ENCODE measurements around the gene SRGAP3. TPM values are rescaled to one million over a fixed set of nuclear protein-coding genes. Genes with fewer than 3 reads are reported as not detected.

Gene SRGAP3
- total and polyA plus RNA-seq, 3 donors from 2014 or later = 16.5 to 65.9 (median 58.5) TPM

DNA sequence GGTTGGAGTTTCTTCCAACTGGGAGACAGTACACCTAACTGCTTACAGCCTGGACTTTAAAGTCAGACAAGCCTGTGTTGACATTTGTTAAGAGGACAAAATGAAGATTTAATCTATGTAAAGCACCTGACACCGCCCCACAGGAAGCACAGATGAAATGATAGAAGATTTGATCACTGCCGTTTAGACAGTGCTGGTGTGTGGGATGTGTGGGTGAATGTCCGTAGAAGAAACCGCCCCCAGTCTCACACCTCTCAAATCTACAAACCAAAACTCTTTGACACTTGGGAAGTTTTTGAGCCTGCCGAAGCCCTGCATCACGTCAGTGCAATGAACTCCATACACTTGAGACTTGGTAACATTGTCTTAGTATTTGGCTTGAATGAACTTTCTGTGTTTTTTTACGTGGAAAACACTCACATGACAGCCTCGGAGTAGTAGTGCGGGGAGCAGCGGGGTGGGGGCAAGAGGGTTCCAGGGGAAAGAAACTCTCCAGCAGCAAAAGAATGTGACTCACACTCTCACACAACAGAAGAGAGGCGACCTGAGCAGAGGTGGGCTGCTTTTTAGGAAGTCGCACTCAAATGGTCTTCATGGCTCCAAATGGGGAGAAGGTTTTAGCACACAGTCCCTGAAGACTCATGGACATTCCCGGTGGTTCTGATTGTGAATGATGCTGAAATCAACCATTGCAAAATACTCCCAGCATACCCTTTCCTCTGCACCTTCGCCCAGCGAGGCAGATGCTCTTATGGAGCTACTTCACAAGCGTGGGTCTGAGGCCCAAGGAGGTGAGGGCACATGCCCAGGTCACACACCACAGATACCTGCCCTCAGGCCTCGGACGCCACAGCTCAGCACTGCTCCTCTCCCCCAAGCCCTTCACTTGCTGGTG lies 79.2 kb downstream of the SRGAP3 start:
- 84 to 91% methylated on average over 15 to 18 of the region's 18 CpGs for WGBS, 2 donors
- intact Hi-C loops (cut with DNase I; ENCODE audit: low total_unique reads) = no loop called here
- Histone ChIP-seq H3K36me3 (ENCODE audit: low read depth, missing control alignments) (no peaks in the 10 kb centered on the region), H3K4me1 (no peaks in the 10 kb centered on the region), H3K27ac (no peak overlapping the region), H3K4me3 (no peak overlapping the region), H3K27me3 (no peaks in the 10 kb centered on the region), H3K9me3 (no peaks in the 10 kb centered on the region)
- DNase-seq = no peak
- TF ChIP-seq, protein P1, sequence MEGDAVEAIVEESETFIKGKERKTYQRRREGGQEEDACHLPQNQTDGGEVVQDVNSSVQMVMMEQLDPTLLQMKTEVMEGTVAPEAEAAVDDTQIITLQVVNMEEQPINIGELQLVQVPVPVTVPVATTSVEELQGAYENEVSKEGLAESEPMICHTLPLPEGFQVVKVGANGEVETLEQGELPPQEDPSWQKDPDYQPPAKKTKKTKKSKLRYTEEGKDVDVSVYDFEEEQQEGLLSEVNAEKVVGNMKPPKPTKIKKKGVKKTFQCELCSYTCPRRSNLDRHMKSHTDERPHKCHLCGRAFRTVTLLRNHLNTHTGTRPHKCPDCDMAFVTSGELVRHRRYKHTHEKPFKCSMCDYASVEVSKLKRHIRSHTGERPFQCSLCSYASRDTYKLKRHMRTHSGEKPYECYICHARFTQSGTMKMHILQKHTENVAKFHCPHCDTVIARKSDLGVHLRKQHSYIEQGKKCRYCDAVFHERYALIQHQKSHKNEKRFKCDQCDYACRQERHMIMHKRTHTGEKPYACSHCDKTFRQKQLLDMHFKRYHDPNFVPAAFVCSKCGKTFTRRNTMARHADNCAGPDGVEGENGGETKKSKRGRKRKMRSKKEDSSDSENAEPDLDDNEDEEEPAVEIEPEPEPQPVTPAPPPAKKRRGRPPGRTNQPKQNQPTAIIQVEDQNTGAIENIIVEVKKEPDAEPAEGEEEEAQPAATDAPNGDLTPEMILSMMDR (IDR thresholded peaks at IDR 0.05) = no peak
- TF ChIP-seq POLR2A (IDR thresholded peaks at IDR 0.05) = no peak

DNA sequence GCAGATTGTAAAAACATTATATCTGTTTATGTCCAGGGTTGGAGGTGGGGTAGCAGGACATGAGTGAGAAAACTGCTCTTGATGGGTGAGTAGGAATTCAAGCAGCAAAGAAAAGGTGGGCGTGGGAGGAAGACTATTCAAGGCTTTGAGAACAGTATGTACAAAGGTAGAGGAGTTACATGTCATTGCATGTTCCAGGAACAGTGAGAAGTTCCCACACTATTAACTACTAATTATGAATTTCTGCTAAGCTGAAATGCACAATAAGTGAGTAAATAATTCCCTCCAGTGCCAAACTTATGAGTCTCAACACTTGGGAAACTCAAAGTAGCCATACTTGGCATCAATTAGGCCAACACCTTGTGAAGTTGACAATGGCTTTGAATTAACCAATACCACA lies 80.1 kb downstream of the SRGAP3 start:
- 86 to 88% methylated on average over 1 of the region's 1 CpG for WGBS, 2 donors
- intact Hi-C loops (cut with DNase I; ENCODE audit: low total_unique reads) = no loop called here

DNA sequence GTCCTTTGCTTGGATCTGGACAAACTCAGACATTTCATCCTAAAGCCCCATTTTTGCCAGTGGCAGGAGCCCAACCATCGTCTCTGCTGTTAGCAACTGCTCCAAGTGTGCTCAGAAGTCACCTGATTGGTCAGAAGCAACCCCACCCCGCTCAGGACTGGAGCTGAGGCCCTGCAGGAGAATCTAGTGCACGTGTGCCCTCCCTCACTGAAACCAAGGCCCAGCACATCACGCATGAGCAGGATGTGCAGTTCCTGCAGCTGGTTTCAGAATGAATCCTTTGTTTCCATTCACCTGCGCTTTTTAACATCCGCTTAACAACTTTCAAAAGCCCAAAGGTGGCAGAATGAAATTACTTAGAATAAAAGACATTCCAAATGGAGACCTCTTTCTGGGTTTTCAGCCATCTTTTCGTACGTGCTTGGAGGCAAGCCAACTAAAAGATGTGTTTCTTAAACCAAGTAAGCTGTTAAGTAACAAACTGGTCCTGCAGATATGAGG lies 81.2 kb downstream of the SRGAP3 start:
- intact Hi-C loops (cut with DNase I; ENCODE audit: low total_unique reads) = no loop called here
- H3K36me3 ChIP-seq (ENCODE audit: low read depth, missing control alignments) = no peaks in the 10 kb centered on the region

More for the DNA sequence above, 80.1 kb downstream of the SRGAP3 start:
- no peak for DNase-seq
- no peak overlapping the region for H3K27ac ChIP-seq
- no peak overlapping the region for H3K4me3 ChIP-seq
- no peak for TF ChIP-seq POLR2A (IDR thresholded peaks at IDR 0.05)
- TF ChIP-seq, protein P1 (IDR thresholded peaks at IDR 0.05) = no peak
- H3K27me3 ChIP-seq = no peaks in the 10 kb centered on the region
- H3K36me3 ChIP-seq (ENCODE audit: low read depth, missing control alignments) = no peaks in the 10 kb centered on the region
- H3K9me3 ChIP-seq = no peaks in the 10 kb centered on the region
- no peaks in the 10 kb centered on the region for H3K4me1 ChIP-seq

DNA sequence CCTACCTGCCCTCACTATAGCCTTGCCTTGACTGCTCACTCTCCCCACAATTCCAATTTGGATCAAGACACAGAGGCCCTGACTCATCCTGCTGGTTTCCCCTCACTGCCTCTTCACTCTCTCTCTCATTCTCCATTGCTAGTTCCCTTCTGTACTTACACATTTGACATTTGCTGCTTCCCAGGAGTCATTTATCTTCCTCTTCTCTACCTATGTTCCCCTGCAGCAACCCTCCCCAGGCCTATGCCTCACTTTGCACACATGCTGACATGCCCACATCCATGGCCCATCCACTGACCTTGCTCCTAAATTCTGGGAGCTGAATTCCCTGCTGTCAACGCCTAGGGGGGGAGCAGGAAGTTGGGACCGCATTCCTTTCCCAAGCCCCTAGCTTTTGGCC lies 82.2 kb downstream of the SRGAP3 start:
- DNase-seq = no peak
- intact Hi-C loops (cut with DNase I; ENCODE audit: low total_unique reads) = no loop called here
- Histone ChIP-seq H3K27me3 (no peaks in the 10 kb centered on the region), H3K9me3 (no peaks in the 10 kb centered on the region), H3K4me1 (no peaks in the 10 kb centered on the region), H3K36me3 (ENCODE audit: low read depth, missing control alignments) (no peaks in the 10 kb centered on the region), H3K4me3 (no peak overlapping the region), H3K27ac (no peak overlapping the region)
- 77 to 81% methylated on average over 2 of the region's 2 CpGs for WGBS, 2 donors
- TF ChIP-seq, protein P1 (IDR thresholded peaks at IDR 0.05) = no peak
- TF ChIP-seq POLR2A (IDR thresholded peaks at IDR 0.05) = no peak

More for the DNA sequence above, 81.2 kb downstream of the SRGAP3 start:
- Histone ChIP-seq H3K4me1 (no peaks in the 10 kb centered on the region), H3K9me3 (no peaks in the 10 kb centered on the region), H3K27ac (no peak overlapping the region), H3K4me3 (no peak overlapping the region), H3K27me3 (no peaks in the 10 kb centered on the region)
- WGBS, 2 donors = 56 to 69% methylated on average over 8 of the region's 8 CpGs
- TF ChIP-seq, protein P1 (IDR thresholded peaks at IDR 0.05) = no peak
- TF ChIP-seq POLR2A (IDR thresholded peaks at IDR 0.05) = no peak
- DNase-seq = no peak

All from testis (tissue), 3 donors.